HEK293 (cell line): ENCODE measurements around the gene TIPRL.

Source experiments
- CTCF ChIP-seq: fragments of 450-650 bp; formaldehyde crosslinking; IDR thresholded peaks from 2 replicates; pipeline ENCODE4 v1.5.1; 2016; ENCODE audit warnings: missing biosample characterization, missing genetic modification characterization
- INSM2 ChIP-seq: fragments of 450-650 bp; formaldehyde crosslinking; IDR thresholded peaks from 2 replicates; pipeline ENCODE4 v1.5.1; 2016; ENCODE audit warnings: missing biosample characterization, missing genetic modification characterization
- MZF1 ChIP-seq: fragments of 450-650 bp; formaldehyde crosslinking; IDR thresholded peaks from 2 replicates; pipeline ENCODE4 v1.5.1; 2017; ENCODE audit warnings: missing biosample characterization, missing genetic modification characterization, borderline replicate concordance
- SP2 ChIP-seq: fragments of 450-650 bp; formaldehyde crosslinking; IDR thresholded peaks from 2 replicates; pipeline ENCODE4 v1.5.1; 2016; ENCODE audit warnings: missing biosample characterization, missing genetic modification characterization
- TCF7L2 ChIP-seq: IDR thresholded peaks from 2 replicates; pipeline ENCODE4 v1.6.1; 2011; ENCODE audit warnings: low read depth, mild to moderate bottlenecking, inconsistent platforms, low read length, moderate library complexity, borderline replicate concordance
- ZFP37 ChIP-seq: fragments of 450-650 bp; formaldehyde crosslinking; IDR thresholded peaks from 2 replicates; pipeline ENCODE4 v1.5.1; 2016; ENCODE audit warnings: missing biosample characterization, missing genetic modification characterization
- ZNF274 ChIP-seq, 2 experiments: fragments of 200-500 bp in 1 of 2; fragments of 450-650 bp in 1 of 2; sonication (Bioruptor generic) in 1 of 2; formaldehyde crosslinking in 1 of 2; IDR thresholded peaks; 2 replicates each; pipeline versions ENCODE4 v1.5.1 to v1.6.1; 2014 to 2016; ENCODE audit warnings: borderline replicate concordance in 1 of 2, inconsistent platforms in 1 of 2, low read length in 1 of 2, missing biosample characterization in 1 of 2, missing genetic modification characterization in 1 of 2
- ZNF549 ChIP-seq: fragments of 450-650 bp; IDR thresholded peaks from 2 replicates; pipeline ENCODE4 v1.5.1; 2018; ENCODE audit warnings: missing biosample characterization, missing genetic modification characterization, mild to moderate bottlenecking, inconsistent platforms, moderate library complexity
- ZNF677 ChIP-seq: fragments of 450-650 bp; IDR thresholded peaks from 2 replicates; pipeline ENCODE4 v1.5.0; 2018; ENCODE audit warnings: missing biosample characterization, mild to moderate bottlenecking, missing genetic modification characterization, moderate library complexity
- ZNF792 ChIP-seq: fragments of 450-650 bp; formaldehyde crosslinking; IDR thresholded peaks from 2 replicates; pipeline ENCODE4 v1.5.1; 2016; ENCODE audit warnings: missing biosample characterization, missing genetic modification characterization
- ZNF837 ChIP-seq: fragments of 450-650 bp; formaldehyde crosslinking; IDR thresholded peaks from 2 replicates; pipeline ENCODE4 v1.5.1; 2016; ENCODE audit warnings: missing biosample characterization, missing genetic modification characterization
- TF ChIP-seq, protein P1 (sequence below): fragments of 450-650 bp; formaldehyde crosslinking; IDR thresholded peaks from 2 replicates; pipeline ENCODE4 v1.5.1; 2016; ENCODE audit warnings: missing biosample characterization, missing genetic modification characterization, low read depth

GRCh38 chr1:168164771-168165170 is 14.0 kb upstream of the TIPRL start:
- no peak for TF ChIP-seq CTCF (tag by site-specific recombination)
- TF ChIP-seq ZNF549 (tag by site-specific recombination), result no peak
- no peak for TF ChIP-seq MZF1
- no peak for TF ChIP-seq SP2
- TF ChIP-seq ZNF792 (tag by site-specific recombination), result no peak
- TF ChIP-seq ZNF837 (tag by site-specific recombination), result no peak
- TF ChIP-seq ZNF677, result no peak
- TF ChIP-seq, protein P1, sequence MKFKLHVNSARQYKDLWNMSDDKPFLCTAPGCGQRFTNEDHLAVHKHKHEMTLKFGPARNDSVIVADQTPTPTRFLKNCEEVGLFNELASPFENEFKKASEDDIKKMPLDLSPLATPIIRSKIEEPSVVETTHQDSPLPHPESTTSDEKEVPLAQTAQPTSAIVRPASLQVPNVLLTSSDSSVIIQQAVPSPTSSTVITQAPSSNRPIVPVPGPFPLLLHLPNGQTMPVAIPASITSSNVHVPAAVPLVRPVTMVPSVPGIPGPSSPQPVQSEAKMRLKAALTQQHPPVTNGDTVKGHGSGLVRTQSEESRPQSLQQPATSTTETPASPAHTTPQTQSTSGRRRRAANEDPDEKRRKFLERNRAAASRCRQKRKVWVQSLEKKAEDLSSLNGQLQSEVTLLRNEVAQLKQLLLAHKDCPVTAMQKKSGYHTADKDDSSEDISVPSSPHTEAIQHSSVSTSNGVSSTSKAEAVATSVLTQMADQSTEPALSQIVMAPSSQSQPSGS (tag by site-specific recombination), result no peak
- no peak for TF ChIP-seq ZFP37 (tag by site-specific recombination)
- TF ChIP-seq INSM2 (tag by site-specific recombination), result no peak
- no peak for TF ChIP-seq ZNF274 (IDR thresholded peaks at IDR 0.05; ENCODE audit: low read length)
- TF ChIP-seq ZNF274 (tag by site-specific recombination; IDR thresholded peaks at IDR 0.05; ENCODE audit: borderline replicate concordance), result no peak
- no peak for TF ChIP-seq TCF7L2
